Transverse colon (tissue), 4 donors: Measurements from ENCODE around the gene MAN2B1. TPM values are rescaled to one million over a fixed set of nuclear protein-coding genes. Genes with fewer than 3 reads are reported as not detected.

ENCODE experiments used
- DNase-seq: peaks from one replicate; pipeline ENCODE4 v3.0.0-alpha.2; 2019
- H3K27ac ChIP-seq, 4 donors: fragments of 200-600 bp; sonication (generic); 2 replicates each; pipeline ENCODE4 v1.5.1; 2016 to 2018; ENCODE audit warnings: inconsistent platforms in 4 of 4
- H3K27me3 ChIP-seq: fragments of 200-600 bp; sonication (generic); 2 replicates; pipeline ENCODE4 v1.5.1; 2017; ENCODE audit warnings: inconsistent platforms
- H3K36me3 ChIP-seq, 4 donors: fragments of 200-600 bp; sonication (generic); 2 replicates each; pipeline ENCODE4 v1.5.1; 2017 to 2019; ENCODE audit warnings: inconsistent platforms in 4 of 4
- H3K4me1 ChIP-seq, 4 donors: fragments of 200-600 bp; sonication (generic); 2 replicates each; pipeline ENCODE4 v1.5.1; 2017 to 2020; ENCODE audit warnings: inconsistent platforms in 4 of 4
- H3K4me3 ChIP-seq, 4 donors: fragments of 200-600 bp; sonication (generic); 1 replicate in 1 of 4; 2 replicates in 3 of 4; pipeline versions ENCODE4 v1.5.1 to v1.6.1; 2017 to 2019; ENCODE audit warnings: inconsistent platforms in 4 of 4
- H3K9me3 ChIP-seq, 2 donors: fragments of 200-600 bp; sonication (generic); 2 replicates each; pipeline ENCODE4 v1.5.1; 2017 to 2019; ENCODE audit warnings: inconsistent platforms in 2 of 2
- EP300 ChIP-seq: sonication (generic); formaldehyde crosslinking; IDR thresholded peaks from one replicate; pipeline ENCODE4 v1.6.1; 2017; ENCODE audit warnings: antibody characterized with exemption, low read depth
- POLR2A ChIP-seq: fragments of 450-650 bp; IDR thresholded peaks from one replicate; pipeline ENCODE4 v1.6.1; 2016; ENCODE audit warnings: antibody characterized with exemption, mild to moderate bottlenecking, moderate library complexity
- POLR2AphosphoS5 ChIP-seq, 3 donors: sonication (generic); formaldehyde crosslinking; IDR thresholded peaks; one replicate each; pipeline ENCODE4 v1.6.1; 2016; ENCODE audit warnings: antibody characterized with exemption in 3 of 3
- WGBS, 2 donors: methylation state at CpG; one replicate each; pipeline ENCODE4 v1.1.5; 2018; ENCODE audit warnings: low coverage in 1 of 2; 5-methylcytosine and 5-hydroxymethylcytosine counted together
- in situ Hi-C, 4 donors: fragments of 200-750 bp; cut with MboI; loops; one replicate each; pipeline versions ENCODE4 v1.15.0 to v1.15.1; 2017; ENCODE audit warnings: low sequenced_read_pairs in 3 of 4, low pct_ligation_motif_present in 1 of 4, low pct_unique_long_range_greater_than_20kb in 1 of 4
- intact Hi-C: fragments of 100-400 bp; cut with DNase I; formaldehyde crosslinking; loops from one replicate; pipeline ENCODE4 v1.15.1; 2023; ENCODE audit warnings: low total_unique reads
- total RNA-seq, 4 donors: library from RNA; depleted of rRNA; stranded (reverse); fragments of >200 nt; gene quantifications; one replicate each; pipeline ENCODE4 v1.1.0, GENCODE V29; 2016
- TF ChIP-seq, protein P1 (sequence below), 5 experiments: fragments of 200-600 bp in 3 of 5; fragments of 450-650 bp in 2 of 5; sonication (generic) in 3 of 5; IDR thresholded peaks; 1 replicate in 2 of 5; 2 replicates in 3 of 5; pipeline ENCODE4 v1.5.1; 2016 to 2017; ENCODE audit warnings: antibody characterized with exemption in 5 of 5, inconsistent platforms in 3 of 5, mild to moderate bottlenecking in 2 of 5, moderate library complexity in 1 of 5

Gene MAN2B1
- total RNA-seq, 4 donors from 2014 or later = 52.4 to 272 (median 70.1) TPM

DNA sequence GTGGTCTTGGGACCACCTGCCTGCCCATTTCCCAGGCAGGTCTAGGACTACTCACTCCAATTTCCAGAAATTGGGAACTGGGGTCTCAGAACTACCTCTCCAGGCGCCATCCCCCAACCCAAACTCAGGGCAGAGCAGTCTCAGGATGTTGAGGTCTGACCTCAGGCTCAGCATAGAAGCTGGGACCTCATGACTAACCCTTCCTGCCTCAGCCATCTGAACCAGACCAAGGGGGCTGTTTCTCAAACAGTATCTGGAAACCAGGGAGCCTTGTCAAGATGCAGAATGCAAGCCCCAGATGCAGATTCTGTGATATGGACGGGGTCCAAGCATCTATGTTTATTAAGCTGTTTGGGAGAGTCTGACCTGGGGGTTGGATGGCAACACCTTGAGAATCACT, 28.6 kb upstream of the MAN2B1 start:
- in situ Hi-C loops (no loop called here), intact Hi-C loops (no loop called here)
- no peak overlapping the region for H3K27ac ChIP-seq
- H3K36me3 ChIP-seq = no peaks in the 10 kb centered on the region
- WGBS, 2 donors = 56% methylated on average over 2 of the region's 2 CpGs; no CpG with 5 or more reads in 1 of the 2 donors
- TF ChIP-seq, protein P1, sequence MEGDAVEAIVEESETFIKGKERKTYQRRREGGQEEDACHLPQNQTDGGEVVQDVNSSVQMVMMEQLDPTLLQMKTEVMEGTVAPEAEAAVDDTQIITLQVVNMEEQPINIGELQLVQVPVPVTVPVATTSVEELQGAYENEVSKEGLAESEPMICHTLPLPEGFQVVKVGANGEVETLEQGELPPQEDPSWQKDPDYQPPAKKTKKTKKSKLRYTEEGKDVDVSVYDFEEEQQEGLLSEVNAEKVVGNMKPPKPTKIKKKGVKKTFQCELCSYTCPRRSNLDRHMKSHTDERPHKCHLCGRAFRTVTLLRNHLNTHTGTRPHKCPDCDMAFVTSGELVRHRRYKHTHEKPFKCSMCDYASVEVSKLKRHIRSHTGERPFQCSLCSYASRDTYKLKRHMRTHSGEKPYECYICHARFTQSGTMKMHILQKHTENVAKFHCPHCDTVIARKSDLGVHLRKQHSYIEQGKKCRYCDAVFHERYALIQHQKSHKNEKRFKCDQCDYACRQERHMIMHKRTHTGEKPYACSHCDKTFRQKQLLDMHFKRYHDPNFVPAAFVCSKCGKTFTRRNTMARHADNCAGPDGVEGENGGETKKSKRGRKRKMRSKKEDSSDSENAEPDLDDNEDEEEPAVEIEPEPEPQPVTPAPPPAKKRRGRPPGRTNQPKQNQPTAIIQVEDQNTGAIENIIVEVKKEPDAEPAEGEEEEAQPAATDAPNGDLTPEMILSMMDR (IDR thresholded peaks at IDR 0.05) = no peak
- no peak for TF ChIP-seq EP300
- no peak for TF ChIP-seq POLR2A
- TF ChIP-seq POLR2AphosphoS5 (IDR thresholded peaks at IDR 0.05) = no peak
- peaks cover 0 to 19% (median 12%) of the 10 kb centered on the region in 4 donors for H3K4me1 ChIP-seq
- H3K9me3 ChIP-seq = no peaks in the 10 kb centered on the region
- no peak overlapping the region for H3K4me3 ChIP-seq
- no peak for DNase-seq
- H3K27me3 ChIP-seq = no peaks in the 10 kb centered on the region

DNA sequence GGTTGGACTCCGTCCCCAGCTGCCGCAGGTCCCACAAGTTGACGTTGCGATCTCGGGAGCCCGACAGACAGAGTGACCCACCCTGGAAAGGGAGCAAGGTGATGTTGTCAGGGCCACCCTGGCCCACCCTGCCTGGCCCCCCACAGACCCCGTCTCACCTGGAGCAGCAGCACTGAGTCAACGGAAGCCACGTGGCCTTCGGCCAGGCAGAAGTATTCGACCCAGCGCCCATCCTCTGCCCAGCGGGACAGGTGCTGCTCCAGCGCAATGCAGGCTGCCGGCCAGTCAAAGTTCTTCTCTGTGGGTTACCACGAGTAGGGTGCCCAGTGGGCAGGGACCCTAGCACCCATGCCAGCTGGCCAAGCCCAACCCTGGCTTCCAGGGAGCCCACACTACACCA, 28.1 kb upstream of the MAN2B1 start:
- no peak overlapping the region for H3K4me3 ChIP-seq
- no peaks in the 10 kb centered on the region for H3K27me3 ChIP-seq
- in situ Hi-C loops (no loop called here), intact Hi-C loops (no loop called here)
- H3K4me1 ChIP-seq = peaks cover 0 to 19% (median 12%) of the 10 kb centered on the region in 4 donors
- TF ChIP-seq EP300 (no peak), POLR2A (no peak), POLR2AphosphoS5 (IDR thresholded peaks at IDR 0.05) (no peak)
- TF ChIP-seq, protein P1 (IDR thresholded peaks at IDR 0.05) = no peak
- no peaks in the 10 kb centered on the region for H3K9me3 ChIP-seq
- 90% methylated on average over 8 of the region's 16 CpGs; no CpG with 5 or more reads in 1 of the 2 donors for WGBS, 2 donors
- DNase-seq = no peak
- no peak overlapping the region for H3K27ac ChIP-seq
- no peaks in the 10 kb centered on the region for H3K36me3 ChIP-seq

- TF ChIP-seq POLR2AphosphoS5 (IDR thresholded peaks at IDR 0.05) = no peak
- TF ChIP-seq, protein P1 (IDR thresholded peaks at IDR 0.05) = no peak
- no peak for TF ChIP-seq EP300
- no peak for TF ChIP-seq POLR2A
- H3K36me3 ChIP-seq = no peaks in the 10 kb centered on the region
- intact Hi-C loops (no loop called here), in situ Hi-C loops (no loop called here)
- H3K4me3 ChIP-seq = no peak overlapping the region
- H3K9me3 ChIP-seq = no peaks in the 10 kb centered on the region
- DNase-seq = no peak
- WGBS, 2 donors = 100% methylated on average over 4 of the region's 5 CpGs; no CpG with 5 or more reads in 1 of the 2 donors
- H3K27ac ChIP-seq = no peak overlapping the region
- H3K4me1 ChIP-seq = peaks cover 0 to 19% (median 12%) of the 10 kb centered on the region in 4 donors
- no peaks in the 10 kb centered on the region for H3K27me3 ChIP-seq
These were observed 26.4 kb upstream of the MAN2B1 start for GRCh38 chr19:12692960-12693359.

DNA sequence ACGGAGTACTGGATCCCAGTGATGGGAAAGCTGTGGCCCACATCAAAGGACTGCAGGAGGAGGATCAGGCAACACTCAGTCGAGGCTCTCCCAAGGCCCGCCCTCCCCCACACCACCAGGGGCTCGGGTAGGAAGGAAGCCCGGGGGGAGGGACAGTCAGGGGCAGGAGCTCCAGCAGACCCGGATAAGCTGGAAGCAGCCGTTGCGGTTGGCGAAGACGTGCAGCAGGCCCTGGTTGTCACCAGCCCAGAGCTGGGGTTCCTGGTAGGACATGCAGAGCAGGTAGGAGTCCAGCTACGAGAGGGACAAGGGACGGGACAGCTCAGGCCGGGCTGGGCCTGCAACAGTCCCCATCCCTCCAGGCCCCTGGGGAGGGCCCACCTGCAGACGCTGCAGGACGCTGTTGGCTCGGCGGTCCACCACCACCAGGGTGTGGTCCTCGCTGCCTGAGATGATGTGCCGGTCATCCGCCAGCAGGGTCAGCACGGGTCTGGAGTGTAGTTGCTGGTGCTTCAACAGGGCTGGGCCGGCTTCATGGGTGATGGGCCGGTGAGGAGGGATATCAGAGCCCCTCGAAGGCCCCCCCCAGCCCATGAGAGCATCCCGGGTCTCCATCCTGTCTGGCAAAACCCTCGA, 23.2 kb upstream of the MAN2B1 start:
- H3K9me3 ChIP-seq = no peaks in the 10 kb centered on the region
- intact Hi-C loops (no loop called here), in situ Hi-C loops (no loop called here)
- no peaks in the 10 kb centered on the region for H3K36me3 ChIP-seq
- no peak for TF ChIP-seq EP300
- TF ChIP-seq, protein P1 (IDR thresholded peaks at IDR 0.05) = no peak
- no peak for TF ChIP-seq POLR2A
- no peak for TF ChIP-seq POLR2AphosphoS5 (IDR thresholded peaks at IDR 0.05)
- H3K4me3 ChIP-seq = no peak overlapping the region
- H3K27ac ChIP-seq = no peak overlapping the region
- WGBS, 2 donors = 83% methylated on average over 26 of the region's 26 CpGs; no CpG with 5 or more reads in 1 of the 2 donors
- DNase-seq = no peak
- H3K4me1 ChIP-seq = no peaks in the 10 kb centered on the region
- H3K27me3 ChIP-seq = no peaks in the 10 kb centered on the region
